Panc1 (cell line): ENCODE results near the gene SLC26A11. TPM values are rescaled to one million over a fixed set of nuclear protein-coding genes. Genes with fewer than 3 reads are reported as not detected.
A peak's percentile ranks its signal among the peaks of the same experiment; 100 is the strongest.

Experiments used
- ATAC-seq: fragments of 200-7000 bp; cut with Tn5 transposase; 2 replicates; pipeline ENCODE4 v1.9.1; 2020; ENCODE audit warnings: mild to moderate bottlenecking, moderate library complexity
- Bru-seq: library from RNA; stranded (reverse); fragments of 400-500 nt; gene quantifications from one replicate; lab custom pipeline; 2021; lab: Mats Ljungman, UMichigan
- BruChase-seq, 2 experiments: library from RNA; stranded (reverse); fragments of 400-500 nt; gene quantifications; one replicate each; lab custom pipeline; 2021; lab: Mats Ljungman, UMichigan
- BruUV-seq: library from RNA; stranded (reverse); fragments of 400-500 nt; replicated peaks from 2 replicates; lab custom pipeline; 2021; lab: Mats Ljungman, UMichigan
- CTCF ChIA-PET: fragments of 300-600 bp; sonication (Branson Sonifier 250); formaldehyde crosslinking; loops from one replicate; lab custom pipeline; 2022; ENCODE audit warnings: antibody characterized with exemption; lab: Charles Lee
- POLR2A ChIA-PET: fragments of 300-600 bp; sonication (Branson Sonifier 250); formaldehyde crosslinking; loops from one replicate; lab custom pipeline; 2022; ENCODE audit warnings: antibody characterized with exemption; lab: Charles Lee
- DNase-seq: peaks from one replicate; pipeline ENCODE4 v3.0.0-alpha.2; 2010; ENCODE audit warnings: low read depth, low spot score
- H3K27ac ChIP-seq: 2 replicates; pipeline ENCODE4 v1.5.1; 2011; ENCODE audit warnings: mild to moderate bottlenecking, low read length, inconsistent platforms
- H3K27me3 ChIP-seq: fragments of 200-500 bp; sonication (Bioruptor generic); 2 replicates; pipeline ENCODE4 v1.6.0; 2014; ENCODE audit warnings: low read length, inconsistent platforms; ENCODE audit not compliant: control insufficient read depth, insufficient read depth
- H3K36me3 ChIP-seq: fragments of 200-500 bp; sonication (Bioruptor generic); 2 replicates; pipeline ENCODE4 v1.5.1; 2014; ENCODE audit warnings: inconsistent platforms, mild to moderate bottlenecking, low read length, moderate library complexity; ENCODE audit not compliant: control insufficient read depth, insufficient read depth
- H3K4me1 ChIP-seq: 2 replicates; pipeline ENCODE4 v1.5.1; 2011; ENCODE audit warnings: inconsistent platforms, mild to moderate bottlenecking, low read length, moderate library complexity; ENCODE audit not compliant: control insufficient read depth, insufficient read depth
- H3K4me3 ChIP-seq, 2 experiments: 2 replicates each; pipeline ENCODE4 v1.5.1; 2011 to 2012; ENCODE audit warnings: low read depth in 2 of 2, low read length in 2 of 2, mild to moderate bottlenecking in 2 of 2, inconsistent platforms in 1 of 2, moderate library complexity in 1 of 2
- H3K9me3 ChIP-seq: fragments of 200-500 bp; sonication (Bioruptor generic); 2 replicates; pipeline ENCODE4 v1.5.1; 2014; ENCODE audit warnings: low read depth, mild to moderate bottlenecking, inconsistent platforms, low read length, moderate library complexity; ENCODE audit not compliant: control insufficient read depth, insufficient read depth
- CTCF ChIP-seq: fragments of 450-650 bp; IDR thresholded peaks from 2 replicates; pipeline ENCODE4 v1.5.1; 2017; ENCODE audit warnings: mild to moderate bottlenecking
- POLR2AphosphoS5 ChIP-seq: IDR thresholded peaks from 2 replicates; pipeline ENCODE4 v1.6.1; 2012; ENCODE audit warnings: mild to moderate bottlenecking, low read depth, low read length, moderate library complexity
- REST ChIP-seq, 2 experiments: IDR thresholded peaks; 2 replicates each; pipeline ENCODE4 v1.6.1; 2011 to 2012; ENCODE audit warnings: low read depth in 2 of 2, control low read depth in 1 of 2, low read length in 1 of 2, mild to moderate bottlenecking in 1 of 2, moderate library complexity in 1 of 2; ENCODE audit not compliant: insufficient read depth in 1 of 2
- SIN3A ChIP-seq: IDR thresholded peaks from 2 replicates; pipeline ENCODE4 v1.6.1; 2012; ENCODE audit warnings: low read depth, mild to moderate bottlenecking, low read length, moderate library complexity, borderline replicate concordance; ENCODE audit not compliant: insufficient read depth
- TCF7L2 ChIP-seq: IDR thresholded peaks from 2 replicates; pipeline ENCODE4 v1.6.1; 2011; ENCODE audit warnings: mild to moderate bottlenecking, low read depth, low read length, inconsistent platforms
- in situ Hi-C: cut with HindIII; loops from 2 replicates; pipeline ENCODE4 v1.10.0; 2016; ENCODE audit warnings: low sequenced_read_pairs, low pct_unique_long_range_greater_than_20kb
- intact Hi-C: fragments of 100-400 bp; cut with micrococcal nuclease; formaldehyde crosslinking; loops from one replicate; pipeline ENCODE4 v1.10.0; 2022; ENCODE audit not compliant: unreplicated experiment
- long read RNA-seq: library from polyadenylated mRNA; unstranded; transcript quantifications from one replicate; pipeline ENCODE4 v2.0.0, GENCODE V29; 2021; ENCODE audit not compliant: unreplicated experiment
- polyA plus RNA-seq: library from polyadenylated mRNA; unstranded; fragments of >200 nt; gene quantifications from one replicate; pipeline ENCODE4 v1.2.1, GENCODE V29; 2012; ENCODE audit warnings: missing spikeins; ENCODE audit not compliant: insufficient read length
- total RNA-seq: library from RNA; stranded (reverse); gene quantifications from one replicate; pipeline ENCODE4 v1.2.1, GENCODE V29; 2021; ENCODE audit not compliant: unreplicated experiment

Gene SLC26A11
- total RNA-seq (30.9 TPM), Bru-seq, nascent RNA (percentile 67 among the genes with signal in this experiment), BruChase-seq, experiment 1, labeled RNA remaining after a 2-hour chase (percentile 73 among the genes with signal in this experiment), BruChase-seq, experiment 2, labeled RNA remaining after a 6-hour chase (percentile 70 among the genes with signal in this experiment)
- 34.6 TPM for polyA plus RNA-seq
- long read RNA-seq, partial matches to known transcripts = 48 of 62 reads
- long read RNA-seq, other reads (novel, unspliced or antisense) = 10 of 62 reads

GRCh38 chr17:80220054-80220735, at the start of gene SLC26A11, which contains the start of gene SGSH:
Gene SLC26A11, plus strand, starts transcription at chr17:80220427. Its CDS starts 1,134 bp downstream, at chr17:80221561.
Gene SGSH, minus strand, starts transcription at chr17:80220333. Its CDS starts 20 bp downstream, at chr17:80220313.
- peak; percentile 92 for ATAC-seq
- in situ Hi-C loops (no loop called here), intact Hi-C loops (no loop called here)
- Histone ChIP-seq H3K27ac (peak within 1 kb of the TSS; percentile 93), H3K4me1 (peaks cover 14% of the 10 kb centered on the region), H3K4me3 (peak within 1 kb of the TSS; percentile 74 to 97), H3K9me3 (no peaks in the 10 kb centered on the region), H3K27me3 (no peaks in the 10 kb centered on the region), H3K36me3 (no peaks in the 10 kb centered on the region; the same call in 1 of the 2 replicates)
- DNase-seq = no peak
- no TSS peak for BruUV-seq
- TF ChIP-seq SIN3A = peak; percentile 72; the same call in 1 of the 2 replicates
- no peak for TF ChIP-seq REST (IDR thresholded peaks at IDR 0.05; ENCODE audit: insufficient read depth in 1 of 2, low read depth in 2 of 2, low read length in 1 of 2)
- POLR2A ChIA-PET = interaction anchor here (0.6 kb wide), 1 partner anchor 82 kb away, joined by 6 read pairs; no protein-coding TSS in a partner anchor
- CTCF ChIA-PET = interaction anchor here (0.6 to 0.7 kb wide), 2 partner anchors 214 to 818 kb away, joined by 6 to 12 read pairs; no protein-coding TSS in a partner anchor

GRCh38 chr17:80171681-80172080, 48.5 kb upstream of the SLC26A11 start:
- Histone ChIP-seq H3K36me3 (no peaks in the 10 kb centered on the region), H3K4me1 (no peaks in the 10 kb centered on the region), H3K27ac (no peak overlapping the region), H3K9me3 (no peaks in the 10 kb centered on the region), H3K27me3 (no peaks in the 10 kb centered on the region), H3K4me3 (no peak overlapping the region)
- intact Hi-C loops (no loop called here), in situ Hi-C loops (no loop called here)
- BruUV-seq = no TSS peak
- ATAC-seq = no peak
- ChIA-PET CTCF (no interaction called here), POLR2A (no interaction called here)
- DNase-seq = no peak
- TF ChIP-seq POLR2AphosphoS5 = no peak
- no peak for TF ChIP-seq SIN3A
- TF ChIP-seq TCF7L2 = no peak
- no peak for TF ChIP-seq REST (IDR thresholded peaks at IDR 0.05; ENCODE audit: insufficient read depth in 1 of 2, low read depth in 2 of 2, low read length in 1 of 2)
- no peak for TF ChIP-seq CTCF
